NCI-H2171 (cell line): ENCODE results near the gene EMILIN3.

ENCODE experiments used
- DNase-seq: peaks from one replicate; lab custom pipeline; 2025; lab: John Stamatoyannopoulos, UW

The EMILIN3 gene

GRCh38 chr20:41391587-41392001 lies 25.0 kb upstream of the EMILIN3 start:
- no peak for DNase-seq

GRCh38 chr20:41390889-41391288 lies 24.3 kb upstream of the EMILIN3 start:
- no peak for DNase-seq

- no peak for DNase-seq
Measured at GRCh38 chr20:41387444-41387851, 20.8 kb upstream of the EMILIN3 start.

- no peak for DNase-seq
Measured at GRCh38 chr20:41386502-41387427, 20.1 kb upstream of the EMILIN3 start.

- no peak for DNase-seq
Measured at GRCh38 chr20:41382791-41383305, 16.2 kb upstream of the EMILIN3 start.

GRCh38 chr20:41380551-41381193 lies 14.1 kb upstream of the EMILIN3 start:
- DNase-seq = no peak

GRCh38 chr20:41379551-41379950 lies 12.9 kb upstream of the EMILIN3 start:
- no peak for DNase-seq

GRCh38 chr20:41377275-41377674 lies 10.7 kb upstream of the EMILIN3 start:
- no peak for DNase-seq

GRCh38 chr20:41376349-41376748 lies 9.7 kb upstream of the EMILIN3 start:
- no peak for DNase-seq

- DNase-seq = no peak
Measured at GRCh38 chr20:41375846-41376245, 9.2 kb upstream of the EMILIN3 start.

- DNase-seq = no peak
Measured at GRCh38 chr20:41373931-41374920, 7.6 kb upstream of the EMILIN3 start.

- no peak for DNase-seq
Measured at GRCh38 chr20:41373251-41373783, 6.7 kb upstream of the EMILIN3 start.

GRCh38 chr20:41371371-41371770 lies 4.8 kb upstream of the EMILIN3 start:
- DNase-seq = no peak

GRCh38 chr20:41370176-41370575 lies 3.6 kb upstream of the EMILIN3 start:
- DNase-seq = no peak

- no peak for DNase-seq
Measured at GRCh38 chr20:41369673-41370072, 3.1 kb upstream of the EMILIN3 start.

GRCh38 chr20:41367956-41368355 lies 1.3 kb upstream of the EMILIN3 start:
- no peak for DNase-seq

- DNase-seq = no peak
Measured at GRCh38 chr20:41367393-41367695, 726 bp upstream of the EMILIN3 start.

- DNase-seq = peak; percentile 34
Measured at GRCh38 chr20:41365777-41366545, 657 bp downstream of the EMILIN3 start.

- DNase-seq = no peak
Measured at GRCh38 chr20:41364967-41365765, 1.5 kb downstream of the EMILIN3 start.

GRCh38 chr20:41364236-41364855 lies 2.3 kb downstream of the EMILIN3 start:
- DNase-seq = no peak
